HG03432 (cell line): ENCODE results near the gene TRMT13.

Experiments used
- ATAC-seq: cut with Tn5 transposase; IDR thresholded peaks from one replicate; pipeline ENCODE4 v1.9.1; 2021; ENCODE audit warnings: mild to moderate bottlenecking, moderate library complexity; ENCODE audit not compliant: unreplicated experiment

Gene TRMT13, protein sequence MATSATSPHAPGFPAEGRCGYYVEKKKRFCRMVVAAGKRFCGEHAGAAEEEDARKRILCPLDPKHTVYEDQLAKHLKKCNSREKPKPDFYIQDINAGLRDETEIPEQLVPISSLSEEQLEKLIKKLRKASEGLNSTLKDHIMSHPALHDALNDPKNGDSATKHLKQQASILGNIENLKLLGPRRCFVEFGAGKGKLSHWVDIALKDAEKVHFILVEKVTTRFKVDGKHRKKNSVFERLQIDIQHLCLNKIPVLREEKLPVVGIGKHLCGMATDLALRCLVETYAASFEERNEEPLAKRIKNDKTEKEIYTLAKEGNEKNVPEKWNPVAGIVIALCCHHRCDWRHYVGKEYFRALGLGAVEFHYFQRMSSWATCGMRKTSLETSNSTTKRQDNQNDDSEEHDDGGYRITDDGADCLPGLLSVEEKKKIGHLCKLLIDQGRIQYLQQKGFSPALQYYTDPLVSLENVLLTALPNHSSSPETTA

DNA sequence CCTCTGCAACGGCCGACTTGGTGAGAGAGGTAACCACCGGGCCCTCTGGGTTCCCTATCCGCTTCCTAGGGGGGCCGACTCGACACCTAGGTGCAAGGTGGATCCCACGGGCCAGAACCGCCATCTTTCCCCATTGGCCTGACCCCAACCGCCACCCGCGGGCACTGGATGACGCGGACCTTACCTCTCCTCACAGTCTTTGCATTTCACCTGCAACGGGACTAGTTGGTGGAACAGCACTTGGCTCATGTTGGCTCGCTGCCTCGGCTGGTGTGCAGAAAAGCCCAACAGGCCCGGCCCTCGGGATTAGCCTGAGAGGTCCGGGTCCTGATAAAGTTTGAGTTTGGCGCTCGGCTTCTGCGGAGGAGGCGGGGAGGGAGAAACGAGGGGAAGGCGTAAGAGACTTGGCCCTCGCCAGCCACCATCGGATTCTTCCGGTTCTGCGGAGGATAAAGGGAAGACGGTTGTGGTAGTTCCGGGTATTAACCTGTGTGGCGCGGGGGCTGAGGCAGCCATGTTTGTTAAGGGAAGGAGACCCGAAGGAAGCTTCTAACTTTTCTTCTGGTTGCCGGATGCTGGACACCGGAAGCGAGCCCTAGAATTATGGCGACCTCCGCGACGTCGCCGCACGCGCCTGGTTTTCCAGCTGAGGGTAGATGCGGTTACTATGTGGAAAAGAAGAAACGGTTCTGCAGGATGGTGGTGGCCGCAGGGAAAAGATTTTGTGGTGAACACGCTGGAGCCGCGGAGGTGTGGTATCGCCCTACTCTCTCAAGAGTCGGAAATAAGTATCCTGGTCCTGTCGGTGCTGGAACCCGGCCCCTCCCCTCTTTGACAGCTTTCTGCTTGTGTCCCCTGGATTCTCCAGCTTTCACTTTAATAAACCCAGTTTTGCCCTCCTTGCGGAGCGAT lies at the start of gene TRMT13, which contains the start of gene SASS6:
Gene TRMT13, plus strand, starts transcription at position 598 of the 912 bp plus-strand sequence. Its CDS starts 6 bp downstream, at position 604.
Gene SASS6, minus strand, starts transcription at position 365 of the 912 bp plus-strand sequence. Its CDS starts 116 bp downstream, at position 249.
- ATAC-seq = peak; percentile 93

DNA sequence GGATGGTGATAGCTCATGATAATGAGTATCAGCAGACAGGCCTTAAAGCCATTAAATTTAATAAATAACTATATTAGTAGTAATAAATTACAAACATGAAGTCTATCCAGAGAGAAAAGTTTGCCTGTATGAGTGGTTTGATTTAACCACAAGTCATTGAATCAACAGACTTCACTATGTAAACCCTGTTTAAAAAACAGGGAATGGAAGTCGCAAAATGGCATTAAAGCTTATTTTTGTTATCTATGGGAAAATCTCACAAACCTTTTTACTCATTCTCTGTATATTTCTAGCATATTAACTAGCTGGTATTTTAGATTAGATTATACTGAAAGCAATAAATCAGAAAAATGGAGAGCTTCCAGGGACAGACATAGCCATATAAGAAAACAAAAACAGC lies 45.6 kb upstream of the TRMT13 start:
- no peak for ATAC-seq

DNA sequence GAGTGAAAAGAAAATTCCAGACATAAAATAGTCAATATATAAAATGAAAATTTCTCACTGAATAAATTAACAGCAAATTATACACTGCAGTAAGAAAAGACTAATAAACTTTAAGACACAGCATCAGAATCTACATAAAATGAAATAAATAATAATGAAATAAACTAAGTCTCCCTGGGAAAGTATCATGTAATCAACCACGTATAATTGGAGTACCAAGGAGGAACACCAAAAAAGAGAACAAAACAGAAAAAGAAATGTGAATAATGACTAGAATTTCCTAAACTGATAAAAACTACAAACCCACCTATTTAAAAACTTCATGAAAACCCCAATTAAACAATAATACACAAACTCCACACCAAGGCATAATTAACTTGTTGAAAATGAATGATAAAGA lies 43.9 kb upstream of the TRMT13 start:
- ATAC-seq = no peak

DNA sequence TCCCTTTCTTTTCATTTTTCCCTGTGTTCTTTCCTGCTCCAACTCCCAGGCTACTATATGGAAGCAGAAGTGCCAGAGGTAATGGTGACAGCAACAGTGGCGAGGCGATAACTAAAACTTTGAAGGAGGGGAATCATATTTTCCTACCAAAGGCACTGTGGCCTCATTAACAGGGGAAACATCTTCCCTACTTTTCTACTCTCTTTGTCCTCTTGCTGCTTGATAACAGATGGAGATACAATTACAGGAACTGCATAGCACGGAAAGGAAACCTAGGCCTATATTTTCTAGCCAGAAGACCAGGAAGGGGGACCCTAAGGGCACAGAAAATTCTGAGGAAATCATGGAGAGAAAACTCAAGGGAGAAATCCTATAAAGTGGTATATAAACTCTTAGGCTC lies 42.5 kb upstream of the TRMT13 start:
- ATAC-seq = no peak

DNA sequence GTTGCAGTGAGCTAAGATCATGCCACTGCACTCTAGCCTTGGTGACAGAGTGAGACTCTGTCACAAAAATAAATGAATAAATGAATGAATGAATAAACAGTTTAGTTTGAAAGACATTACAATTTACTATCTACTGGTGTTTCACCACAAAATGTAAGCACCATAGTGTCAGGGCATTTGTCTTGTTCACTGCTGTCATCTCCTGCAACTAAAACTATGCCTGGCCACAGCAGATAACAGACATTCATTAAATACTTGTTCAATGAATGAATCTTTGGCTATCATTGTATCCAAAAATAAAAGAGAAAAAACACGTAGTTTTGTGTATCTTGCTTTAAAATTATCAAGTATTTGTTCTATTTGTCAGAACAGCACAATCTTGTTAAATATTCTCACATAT lies 32.8 kb upstream of the TRMT13 start:
- no peak for ATAC-seq

DNA sequence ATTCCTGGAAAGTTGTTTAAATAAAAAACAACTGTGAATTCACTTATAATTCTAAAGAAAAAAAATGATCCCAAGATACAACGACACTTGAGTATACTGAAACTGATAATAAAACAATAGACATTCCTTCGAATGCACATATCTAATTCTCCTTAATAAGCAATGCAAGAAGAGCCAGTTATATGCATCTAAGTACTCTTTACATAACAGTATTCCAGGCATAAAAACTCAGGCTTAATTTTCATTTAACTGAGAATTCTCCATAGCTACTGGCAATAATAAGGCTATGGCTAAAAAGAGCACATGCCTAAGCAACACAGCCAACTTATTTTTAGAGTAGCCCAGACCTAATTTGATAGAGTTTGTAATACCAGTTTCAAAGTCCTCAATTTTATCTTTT lies 31.4 kb upstream of the TRMT13 start:
- no peak for ATAC-seq

DNA sequence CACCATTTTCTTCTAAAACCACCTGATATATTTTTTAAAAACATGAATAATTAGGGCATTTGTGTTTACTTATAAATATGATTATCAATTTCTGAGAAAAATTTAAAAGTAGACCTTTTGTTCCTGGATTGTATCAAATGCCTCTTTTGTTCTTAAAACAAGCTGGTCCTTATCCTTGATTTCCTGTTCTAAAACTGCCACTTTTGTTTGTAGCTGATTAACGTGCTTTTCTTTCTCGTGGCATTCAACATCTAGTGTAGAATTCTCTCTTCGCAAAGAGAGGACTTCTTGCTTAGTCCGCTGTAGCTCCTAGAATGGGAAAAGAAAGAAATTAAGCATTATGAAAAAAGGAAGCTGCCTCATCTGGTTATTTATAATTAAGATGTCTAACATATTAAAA lies 25.3 kb upstream of the TRMT13 start:
- no peak for ATAC-seq

DNA sequence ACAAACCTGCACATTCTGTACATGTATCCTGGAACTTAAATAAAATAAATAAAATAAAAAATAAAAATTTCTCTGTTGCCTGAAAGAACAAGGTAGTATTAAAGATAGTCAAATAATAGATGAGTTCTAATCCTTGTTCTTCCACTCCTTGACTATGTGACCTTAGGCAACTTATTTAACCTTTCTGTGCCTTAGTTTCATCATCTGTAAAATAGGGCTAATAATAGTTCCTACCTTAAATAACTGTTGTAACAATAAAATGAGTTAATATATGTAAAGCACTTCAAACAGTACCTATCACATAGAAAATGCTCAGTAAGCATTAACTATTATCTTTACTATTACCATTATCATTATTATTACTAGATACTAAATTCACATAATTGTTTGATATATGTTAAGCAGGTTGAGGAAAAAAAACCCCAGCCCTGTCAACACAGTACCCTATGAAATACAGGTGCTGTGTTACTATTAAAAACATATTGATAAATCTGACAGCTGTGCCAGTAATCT lies 23.4 kb upstream of the TRMT13 start:
- no peak for ATAC-seq

DNA sequence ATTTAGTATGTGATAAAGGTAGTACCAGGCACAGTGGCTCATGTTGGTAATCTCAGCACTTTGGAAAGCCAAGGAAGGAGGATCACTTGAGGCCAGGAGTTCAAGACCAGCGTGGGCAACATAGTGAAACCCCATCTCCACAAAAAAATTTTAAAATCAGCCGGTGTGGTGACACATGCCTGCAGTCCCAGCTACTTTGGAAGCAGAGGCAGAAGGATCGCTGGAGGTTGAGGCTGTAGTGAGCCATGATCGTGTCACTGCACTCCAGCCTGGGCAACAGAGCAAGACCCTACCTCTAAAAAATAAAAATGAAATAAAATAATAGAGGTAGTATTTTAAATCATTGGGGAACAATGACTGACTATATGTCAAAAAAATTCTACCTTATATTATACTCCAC lies 17.4 kb upstream of the TRMT13 start:
- ATAC-seq = no peak

DNA sequence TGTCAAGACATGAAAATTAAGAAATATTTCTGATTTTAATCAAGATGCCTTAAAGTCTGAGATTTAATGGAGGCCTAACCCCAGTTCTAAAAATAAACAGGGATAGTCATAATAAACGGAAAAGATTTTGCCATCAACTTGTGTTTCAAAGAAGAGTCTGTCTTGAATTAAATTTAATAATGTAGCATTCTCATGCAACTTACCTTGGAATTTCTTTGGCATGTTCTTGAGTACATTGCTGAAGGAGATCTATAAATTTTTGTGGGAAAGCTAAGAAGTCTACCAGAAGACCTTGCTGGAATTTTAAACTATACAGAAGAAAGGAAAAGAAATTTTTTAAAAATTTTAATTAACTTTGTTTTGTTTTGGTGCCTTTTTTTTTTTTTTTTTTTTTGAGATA lies 10.8 kb upstream of the TRMT13 start:
- ATAC-seq = no peak

DNA sequence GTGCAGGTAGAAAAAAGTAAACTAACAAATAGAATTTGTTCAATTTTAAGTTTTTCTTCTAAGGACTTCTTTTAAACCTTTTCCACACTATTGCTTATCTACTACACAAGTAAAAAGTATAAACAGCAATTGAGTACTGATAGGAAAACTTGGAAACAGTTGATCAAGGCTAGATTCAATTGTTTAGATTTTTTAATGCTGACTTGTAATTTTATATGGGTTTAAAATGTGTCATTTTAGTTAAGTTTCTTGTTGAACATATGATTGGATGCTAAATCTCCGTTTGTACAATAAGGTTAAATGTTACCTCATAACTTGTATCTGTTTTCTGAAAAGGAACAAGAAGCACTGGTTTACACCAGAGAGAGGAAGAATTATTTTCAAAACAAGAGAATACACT lies 5.7 kb upstream of the TRMT13 start:
- ATAC-seq = no peak

DNA sequence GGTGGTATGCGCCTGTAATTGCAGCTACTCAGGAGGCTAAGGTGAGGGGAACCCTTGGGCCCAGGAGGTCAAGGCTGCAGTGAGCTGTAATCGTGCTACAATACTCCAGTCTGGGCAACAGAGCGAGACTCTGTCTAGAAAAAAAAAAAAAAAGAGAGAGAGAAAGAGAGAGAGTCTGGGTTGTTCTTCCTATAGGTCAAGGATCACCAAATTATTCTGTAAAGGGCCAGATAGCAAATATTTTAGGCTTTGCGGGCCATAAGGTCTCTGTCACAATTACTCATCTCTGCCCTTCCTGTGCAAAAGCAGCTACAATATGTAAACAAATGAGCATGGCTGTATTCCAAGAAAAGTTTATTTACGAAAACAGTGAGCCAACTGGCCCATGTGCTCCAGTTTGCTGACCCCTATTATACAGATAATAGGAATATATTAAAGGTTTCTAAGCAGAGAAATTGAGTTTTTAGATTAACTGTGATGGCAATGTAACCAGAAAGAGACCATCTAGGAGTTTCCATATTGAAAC lies 2.3 kb upstream of the TRMT13 start:
- no peak for ATAC-seq

DNA sequence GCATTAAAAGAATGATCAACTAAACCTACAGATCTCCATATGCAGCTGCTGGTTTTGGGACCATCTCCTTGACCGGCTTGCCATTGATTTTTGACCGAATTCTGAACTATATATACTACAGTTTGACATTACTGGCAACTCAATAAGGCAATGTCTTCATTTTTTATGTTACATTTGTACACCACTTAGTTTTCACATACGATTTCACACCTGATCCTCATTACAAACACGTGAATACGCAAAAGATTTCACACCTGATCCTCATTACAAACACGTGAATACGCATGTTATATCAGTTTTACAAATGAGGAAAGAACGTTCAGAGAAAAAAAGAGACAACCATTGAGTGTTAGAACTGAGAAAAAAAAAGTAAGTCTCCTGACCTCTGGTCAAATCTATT lies 1.3 kb upstream of the TRMT13 start:
- ATAC-seq = no peak

DNA sequence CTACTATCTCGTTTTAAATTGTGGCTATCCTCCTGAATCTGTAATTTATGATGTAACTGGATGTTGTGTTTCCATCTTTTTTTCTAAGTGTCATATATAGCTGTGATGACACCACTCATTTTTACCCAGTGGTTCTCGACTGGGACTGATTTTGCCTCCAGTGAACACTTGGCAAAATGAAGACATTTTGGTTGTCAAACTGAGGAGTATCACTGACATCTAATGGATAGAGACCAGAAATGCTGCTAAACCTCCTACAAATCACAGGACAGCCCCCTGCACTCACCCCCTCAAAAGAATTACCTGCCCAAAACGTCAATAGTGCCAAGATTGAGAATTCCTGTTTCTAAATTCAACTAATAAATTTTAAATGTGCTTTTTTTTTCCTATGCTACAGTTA lies 1.9 kb downstream of the TRMT13 start:
- no peak for ATAC-seq

DNA sequence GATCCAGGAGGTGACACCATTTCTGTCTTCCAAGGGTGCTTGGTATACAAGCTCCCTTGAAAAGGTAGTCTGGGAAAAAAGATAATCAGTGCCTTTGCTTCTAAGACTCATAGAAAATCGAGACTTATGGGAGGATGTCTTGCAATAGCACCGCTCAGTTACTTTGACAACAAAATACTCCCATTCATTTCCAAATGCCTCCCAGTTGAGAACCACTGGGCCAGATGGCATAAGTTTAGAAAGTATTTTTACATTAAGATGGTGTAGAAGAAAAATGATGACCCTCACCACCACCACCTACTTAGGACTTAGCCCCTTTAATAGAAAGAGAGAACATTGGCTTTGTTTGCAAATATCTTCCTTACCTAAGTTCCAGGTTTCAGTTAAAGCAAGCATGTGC lies 4.6 kb downstream of the TRMT13 start:
- ATAC-seq = no peak

DNA sequence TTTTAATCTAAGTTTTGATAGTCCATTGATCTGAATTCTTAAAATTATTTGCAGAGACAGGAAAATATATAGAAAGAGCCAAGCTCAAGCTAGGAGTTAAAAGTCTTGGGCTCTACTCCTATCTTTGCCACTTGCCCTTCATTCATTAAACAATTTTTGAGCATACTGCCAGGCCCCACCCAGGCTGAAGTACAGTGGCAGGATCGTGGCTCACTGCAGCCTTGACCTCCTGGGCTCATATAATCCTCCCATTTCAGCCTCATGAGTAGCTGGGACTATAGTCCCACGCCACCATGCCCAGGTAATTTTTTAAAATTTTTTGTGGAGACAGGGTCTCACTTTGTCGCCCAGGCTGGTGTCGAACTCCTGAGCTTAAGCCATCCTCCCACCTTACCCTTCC lies 8.2 kb downstream of the TRMT13 start:
- no peak for ATAC-seq

DNA sequence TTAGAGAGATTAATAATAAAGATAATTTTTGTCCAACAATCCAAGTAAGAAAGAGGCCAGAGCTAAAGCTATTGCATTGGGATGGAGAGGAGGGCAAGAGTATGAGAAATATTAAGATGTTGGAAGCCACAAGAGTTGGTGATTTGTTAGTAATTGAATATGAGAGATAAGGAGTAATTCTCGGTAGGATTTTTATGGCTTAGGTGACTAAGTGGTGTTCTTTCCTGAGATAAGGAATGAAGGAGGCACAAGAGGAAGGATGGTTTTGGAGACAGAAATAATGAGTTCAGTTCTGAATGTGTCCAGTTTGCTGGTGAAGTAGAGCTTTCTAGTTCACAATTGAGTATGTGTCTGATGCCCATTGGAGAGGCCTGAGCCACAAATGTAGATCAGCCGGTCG lies 9.4 kb downstream of the TRMT13 start:
- ATAC-seq = no peak

DNA sequence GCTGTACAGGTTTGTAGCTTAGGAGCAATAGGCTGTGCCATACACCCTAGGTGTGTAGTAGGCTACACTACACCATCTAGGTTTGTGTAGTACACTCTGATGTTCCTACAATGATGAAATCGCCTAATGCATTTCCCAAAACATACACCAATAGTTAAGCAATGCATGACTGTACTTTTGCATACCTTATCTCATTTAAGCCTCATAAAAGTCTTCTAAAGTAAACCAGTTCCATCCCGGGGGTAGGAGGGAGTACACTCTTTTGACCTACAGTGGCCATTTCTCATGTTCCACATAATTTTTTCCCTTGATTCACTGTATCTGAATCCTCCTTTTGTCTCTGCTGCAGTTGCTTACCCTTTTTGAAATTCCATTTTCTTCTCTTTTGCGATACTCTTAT lies 12.2 kb downstream of the TRMT13 start:
- ATAC-seq = no peak

DNA sequence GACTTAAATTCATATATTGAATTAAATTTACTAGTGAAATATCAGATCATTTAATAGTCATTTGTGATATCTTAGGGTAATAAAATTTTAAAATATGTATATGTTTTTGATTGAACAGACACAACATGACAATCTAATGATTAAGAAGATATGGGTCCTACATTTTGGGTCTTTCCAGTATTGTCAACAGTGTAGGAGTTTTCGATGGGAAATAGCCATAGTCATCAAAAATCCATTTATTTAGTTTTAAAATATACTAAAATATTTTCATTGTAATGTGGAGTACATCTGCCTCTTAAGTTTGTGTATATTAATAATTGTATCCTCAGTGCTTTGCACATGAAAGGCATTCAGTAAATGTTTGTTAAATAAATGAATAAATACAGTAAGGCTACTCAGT lies 14.0 kb downstream of the TRMT13 start:
- no peak for ATAC-seq

DNA sequence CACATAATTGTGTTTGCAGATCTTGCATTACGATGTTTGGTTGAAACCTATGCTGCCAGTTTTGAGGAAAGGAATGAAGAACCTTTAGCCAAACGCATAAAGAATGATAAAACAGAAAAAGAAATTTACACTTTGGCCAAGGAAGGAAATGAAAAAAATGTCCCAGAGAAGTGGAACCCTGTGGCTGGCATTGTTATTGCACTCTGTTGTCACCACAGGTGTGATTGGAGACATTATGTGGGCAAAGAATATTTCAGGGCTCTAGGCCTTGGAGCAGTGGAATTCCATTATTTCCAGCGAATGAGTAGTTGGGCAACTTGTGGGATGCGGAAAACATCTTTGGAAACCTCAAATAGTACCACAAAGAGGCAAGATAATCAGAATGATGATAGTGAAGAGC lies 14.9 kb downstream of the TRMT13 start:
- no peak for ATAC-seq

DNA sequence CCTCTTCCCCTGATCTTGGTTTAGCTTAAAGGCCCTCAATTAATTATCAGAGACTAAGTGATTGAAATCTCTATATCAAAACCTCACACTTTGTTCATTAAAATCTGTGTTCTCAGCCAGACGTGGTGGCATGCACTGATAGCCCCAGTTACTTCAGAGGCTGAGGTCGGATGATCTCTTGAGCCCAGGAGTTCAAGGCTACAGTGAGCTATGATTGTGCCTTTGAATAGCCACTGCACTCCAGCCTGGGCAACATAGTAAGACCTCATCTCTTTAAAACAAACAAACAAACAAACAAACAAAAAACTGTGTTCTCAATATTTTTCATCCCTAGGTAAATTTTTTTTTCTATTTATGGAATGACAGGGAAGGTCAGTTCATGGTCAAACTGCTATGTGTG lies 18.7 kb downstream of the TRMT13 start:
- no peak for ATAC-seq
